ENCODE measurements around the gene ADAMTS19.
"Not testable (repeated sequence)": the region's sequence is repeated elsewhere in the genome, so short reads cannot be mapped to it uniquely, and the experiment has no call there.

The ADAMTS19 gene

GRCh38 chr5:129593525-129593924 lies 133.4 kb downstream of the ADAMTS19 start:
- Mint-ChIP-seq H3K9me3 (no peaks in the 10 kb centered on the region), H3K4me1 (ENCODE audit: low read depth) (no peaks in the 10 kb centered on the region), H3K36me3 (ENCODE audit: low read depth) (no peaks in the 10 kb centered on the region), H3K27ac (no peak overlapping the region), H3K4me3 (no peak overlapping the region), H3K27me3 (no peaks in the 10 kb centered on the region)
- no peak for DNase-seq

GRCh38 chr5:129601576-129601975 lies 141.5 kb downstream of the ADAMTS19 start:
- Mint-ChIP-seq H3K27ac (no peak overlapping the region), H3K36me3 (ENCODE audit: low read depth) (no peaks in the 10 kb centered on the region), H3K4me3 (no peak overlapping the region), H3K27me3 (no peaks in the 10 kb centered on the region), H3K9me3 (no peaks in the 10 kb centered on the region), H3K4me1 (ENCODE audit: low read depth) (no peaks in the 10 kb centered on the region)
- no peak for DNase-seq

GRCh38 chr5:129608350-129608749 lies 148.3 kb downstream of the ADAMTS19 start:
- H3K27me3 Mint-ChIP-seq = no peaks in the 10 kb centered on the region
- H3K4me3 Mint-ChIP-seq = no peak overlapping the region
- H3K9me3 Mint-ChIP-seq = peaks cover 3% of the 10 kb centered on the region
- DNase-seq = no peak
- H3K36me3 Mint-ChIP-seq (ENCODE audit: low read depth) = no peaks in the 10 kb centered on the region
- no peak overlapping the region for H3K27ac Mint-ChIP-seq
- no peaks in the 10 kb centered on the region for H3K4me1 Mint-ChIP-seq (ENCODE audit: low read depth)

- Mint-ChIP-seq H3K36me3 (ENCODE audit: low read depth) (no peaks in the 10 kb centered on the region), H3K27ac (no peak overlapping the region), H3K4me3 (no peak overlapping the region), H3K4me1 (ENCODE audit: low read depth) (no peaks in the 10 kb centered on the region), H3K9me3 (peaks cover 3% of the 10 kb centered on the region), H3K27me3 (no peaks in the 10 kb centered on the region)
- DNase-seq = no peak
Measured at GRCh38 chr5:129609710-129610109, 149.6 kb downstream of the ADAMTS19 start.

- H3K4me3 Mint-ChIP-seq = no peak overlapping the region
- H3K27ac Mint-ChIP-seq = no peak overlapping the region
- no peaks in the 10 kb centered on the region for H3K36me3 Mint-ChIP-seq (ENCODE audit: low read depth)
- H3K9me3 Mint-ChIP-seq = peaks cover 3% of the 10 kb centered on the region
- no peak for DNase-seq
- no peaks in the 10 kb centered on the region for H3K4me1 Mint-ChIP-seq (ENCODE audit: low read depth)
- no peaks in the 10 kb centered on the region for H3K27me3 Mint-ChIP-seq
Measured at GRCh38 chr5:129616517-129616916, 156.4 kb downstream of the ADAMTS19 start.

- Mint-ChIP-seq H3K9me3 (peaks cover 3% of the 10 kb centered on the region), H3K4me1 (ENCODE audit: low read depth) (no peaks in the 10 kb centered on the region), H3K27me3 (no peaks in the 10 kb centered on the region), H3K36me3 (ENCODE audit: low read depth) (no peaks in the 10 kb centered on the region), H3K27ac (no peak overlapping the region), H3K4me3 (no peak overlapping the region)
- no peak for DNase-seq
Measured at GRCh38 chr5:129617206-129617605, 157.1 kb downstream of the ADAMTS19 start.

- Mint-ChIP-seq H3K36me3 (ENCODE audit: low read depth) (no peaks in the 10 kb centered on the region), H3K27me3 (no peaks in the 10 kb centered on the region), H3K4me1 (ENCODE audit: low read depth) (no peaks in the 10 kb centered on the region), H3K9me3 (no peaks in the 10 kb centered on the region), H3K4me3 (no peak overlapping the region), H3K27ac (no peak overlapping the region)
- DNase-seq = no peak
Measured at GRCh38 chr5:129619782-129620181, 159.7 kb downstream of the ADAMTS19 start.

GRCh38 chr5:129622531-129622930 lies 162.4 kb downstream of the ADAMTS19 start:
- no peak overlapping the region for H3K4me3 Mint-ChIP-seq
- DNase-seq = no peak
- peaks cover 3% of the 10 kb centered on the region for H3K9me3 Mint-ChIP-seq
- no peaks in the 10 kb centered on the region for H3K27me3 Mint-ChIP-seq
- no peaks in the 10 kb centered on the region for H3K36me3 Mint-ChIP-seq (ENCODE audit: low read depth)
- H3K27ac Mint-ChIP-seq = no peak overlapping the region
- no peaks in the 10 kb centered on the region for H3K4me1 Mint-ChIP-seq (ENCODE audit: low read depth)

GRCh38 chr5:129629575-129629974 lies 169.5 kb downstream of the ADAMTS19 start:
- H3K4me3 Mint-ChIP-seq = no peak overlapping the region
- no peaks in the 10 kb centered on the region for H3K4me1 Mint-ChIP-seq (ENCODE audit: low read depth)
- no peak for DNase-seq
- no peaks in the 10 kb centered on the region for H3K27me3 Mint-ChIP-seq
- H3K9me3 Mint-ChIP-seq = peaks cover 9% of the 10 kb centered on the region
- H3K36me3 Mint-ChIP-seq (ENCODE audit: low read depth) = no peaks in the 10 kb centered on the region
- H3K27ac Mint-ChIP-seq = no peak overlapping the region

GRCh38 chr5:129630101-129630500 lies 170.0 kb downstream of the ADAMTS19 start:
- Mint-ChIP-seq H3K27me3 (no peaks in the 10 kb centered on the region), H3K4me1 (ENCODE audit: low read depth) (no peaks in the 10 kb centered on the region), H3K4me3 (no peak overlapping the region), H3K27ac (no peak overlapping the region), H3K9me3 (peaks cover 9% of the 10 kb centered on the region), H3K36me3 (ENCODE audit: low read depth) (no peaks in the 10 kb centered on the region)
- no peak for DNase-seq

GRCh38 chr5:129631961-129632360 lies 171.9 kb downstream of the ADAMTS19 start:
- peaks cover 6% of the 10 kb centered on the region for H3K9me3 Mint-ChIP-seq
- no peaks in the 10 kb centered on the region for H3K4me1 Mint-ChIP-seq (ENCODE audit: low read depth)
- no peaks in the 10 kb centered on the region for H3K27me3 Mint-ChIP-seq
- H3K4me3 Mint-ChIP-seq = no peak overlapping the region
- no peak overlapping the region for H3K27ac Mint-ChIP-seq
- no peaks in the 10 kb centered on the region for H3K36me3 Mint-ChIP-seq (ENCODE audit: low read depth)
- DNase-seq = no peak

- not testable (repeated sequence) for H3K27me3 Mint-ChIP-seq; H3K9me3 Mint-ChIP-seq; H3K4me3 Mint-ChIP-seq; H3K27ac Mint-ChIP-seq; H3K36me3 Mint-ChIP-seq (ENCODE audit: low read depth); H3K4me1 Mint-ChIP-seq (ENCODE audit: low read depth); DNase-seq
Measured at GRCh38 chr5:129637501-129637900, 177.4 kb downstream of the ADAMTS19 start.

GRCh38 chr5:129639331-129639730 lies 179.2 kb downstream of the ADAMTS19 start:
- H3K36me3 Mint-ChIP-seq (ENCODE audit: low read depth) = no peaks in the 10 kb centered on the region
- H3K27ac Mint-ChIP-seq = no peak overlapping the region
- no peak for DNase-seq
- no peaks in the 10 kb centered on the region for H3K27me3 Mint-ChIP-seq
- H3K4me1 Mint-ChIP-seq (ENCODE audit: low read depth) = no peaks in the 10 kb centered on the region
- no peak overlapping the region for H3K4me3 Mint-ChIP-seq
- H3K9me3 Mint-ChIP-seq = no peaks in the 10 kb centered on the region

- no peaks in the 10 kb centered on the region for H3K4me1 Mint-ChIP-seq (ENCODE audit: low read depth)
- no peaks in the 10 kb centered on the region for H3K36me3 Mint-ChIP-seq (ENCODE audit: low read depth)
- no peaks in the 10 kb centered on the region for H3K9me3 Mint-ChIP-seq
- H3K4me3 Mint-ChIP-seq = no peak overlapping the region
- H3K27ac Mint-ChIP-seq = no peak overlapping the region
- DNase-seq = no peak
- H3K27me3 Mint-ChIP-seq = no peaks in the 10 kb centered on the region
Measured at GRCh38 chr5:129652349-129653056, 192.4 kb downstream of the ADAMTS19 start.

GRCh38 chr5:129653057-129653375 lies 192.9 kb downstream of the ADAMTS19 start:
- Mint-ChIP-seq H3K4me3 (no peak overlapping the region), H3K27me3 (no peaks in the 10 kb centered on the region), H3K9me3 (no peaks in the 10 kb centered on the region), H3K36me3 (ENCODE audit: low read depth) (no peaks in the 10 kb centered on the region), H3K4me1 (ENCODE audit: low read depth) (no peaks in the 10 kb centered on the region), H3K27ac (no peak overlapping the region)
- DNase-seq = no peak

GRCh38 chr5:129653442-129653841 lies 193.3 kb downstream of the ADAMTS19 start:
- Mint-ChIP-seq H3K4me1 (ENCODE audit: low read depth) (no peaks in the 10 kb centered on the region), H3K36me3 (ENCODE audit: low read depth) (no peaks in the 10 kb centered on the region), H3K4me3 (no peak overlapping the region), H3K27me3 (no peaks in the 10 kb centered on the region), H3K9me3 (no peaks in the 10 kb centered on the region), H3K27ac (no peak overlapping the region)
- DNase-seq = no peak
